ENCODE results near the gene PELI1. TPM values are rescaled to one million over a fixed set of nuclear protein-coding genes. Genes with fewer than 3 reads are reported as not detected.
"Not testable (repeated sequence)": the region's sequence is repeated elsewhere in the genome, so short reads cannot be mapped to it uniquely, and the experiment has no call there.

PELI1 gene
- total RNA-seq, 1 donor from 2014 or later, result 88.7 TPM

- Histone ChIP-seq H3K9me3 (ENCODE audit: low read depth) (no peaks in the 10 kb centered on the region), H3K36me3 (no peaks in the 10 kb centered on the region), H2AFZ (replicated peaks) (no peak overlapping the region), H3K27me3 (no peaks in the 10 kb centered on the region), H3K27ac (no peak overlapping the region), H4K20me1 (ENCODE audit: low read depth) (no peaks in the 10 kb centered on the region), H3K4me3 (no peak overlapping the region), H3K9ac (no peak overlapping the region), H3K4me2 (no peak overlapping the region), H3F3A (ENCODE audit: low read depth) (no peaks in the 10 kb centered on the region), H3K79me2 (ENCODE audit: low read depth) (peaks cover 30% of the 10 kb centered on the region), H3K4me1 (no peaks in the 10 kb centered on the region)
- Mint-ChIP-seq H3K36me3 (peaks cover 15% of the 10 kb centered on the region), H3K9me3 (no peaks in the 10 kb centered on the region), H3K27me3 (ENCODE audit: insufficient read depth, low read depth) (no peaks in the 10 kb centered on the region), H3K27ac (no peak overlapping the region), H3K4me1 (no peaks in the 10 kb centered on the region), H3K4me3 (no peak overlapping the region)
- DNase-seq (ENCODE audit: low spot score), result no peak
- TF ChIP-seq EZH2 (IDR thresholded peaks at IDR 0.05) (no peak), CTCF (IDR thresholded peaks at IDR 0.05) (no peak), EZH2phosphoT487 (IDR thresholded peaks at IDR 0.05) (no peak)
These were observed 37.7 kb downstream of the PELI1 start for GRCh38 chr2:64106481-64106880.

- Histone ChIP-seq H3F3A (ENCODE audit: low read depth) (no peaks in the 10 kb centered on the region), H3K4me1 (no peaks in the 10 kb centered on the region), H3K4me2 (no peak overlapping the region), H3K9ac (no peak overlapping the region), H3K9me3 (ENCODE audit: low read depth) (no peaks in the 10 kb centered on the region), H3K4me3 (no peak overlapping the region), H3K27me3 (no peaks in the 10 kb centered on the region), H4K20me1 (ENCODE audit: low read depth) (no peaks in the 10 kb centered on the region), H3K27ac (no peak overlapping the region), H2AFZ (replicated peaks) (no peak overlapping the region), H3K79me2 (ENCODE audit: low read depth) (peaks cover 24% of the 10 kb centered on the region), H3K36me3 (no peaks in the 10 kb centered on the region)
- DNase-seq (ENCODE audit: low spot score), result no peak
- no peaks in the 10 kb centered on the region for H3K4me1 Mint-ChIP-seq
- TF ChIP-seq CTCF (IDR thresholded peaks at IDR 0.05) (no peak), EZH2 (IDR thresholded peaks at IDR 0.05) (no peak), EZH2phosphoT487 (IDR thresholded peaks at IDR 0.05) (no peak)
- H3K27ac Mint-ChIP-seq, result no peak overlapping the region
- H3K9me3 Mint-ChIP-seq, result no peaks in the 10 kb centered on the region
- peaks cover 14% of the 10 kb centered on the region for H3K36me3 Mint-ChIP-seq
- H3K4me3 Mint-ChIP-seq, result no peak overlapping the region
- no peaks in the 10 kb centered on the region for H3K27me3 Mint-ChIP-seq (ENCODE audit: insufficient read depth, low read depth)
These were observed 38.4 kb downstream of the PELI1 start for GRCh38 chr2:64105670-64106461.

GRCh38 chr2:64104933-64105332 is 39.3 kb downstream of the PELI1 start:
- H3K36me3 Mint-ChIP-seq, result peaks cover 15% of the 10 kb centered on the region
- Histone ChIP-seq H3K4me3 (no peak overlapping the region), H3K9me3 (ENCODE audit: low read depth) (no peaks in the 10 kb centered on the region), H3K79me2 (ENCODE audit: low read depth) (peaks cover 15% of the 10 kb centered on the region), H3K4me1 (no peaks in the 10 kb centered on the region), H3K9ac (no peak overlapping the region), H3K36me3 (no peaks in the 10 kb centered on the region), H3K27me3 (no peaks in the 10 kb centered on the region), H3K4me2 (no peak overlapping the region), H3K27ac (no peak overlapping the region), H4K20me1 (ENCODE audit: low read depth) (no peaks in the 10 kb centered on the region), H3F3A (ENCODE audit: low read depth) (no peaks in the 10 kb centered on the region), H2AFZ (replicated peaks) (no peak overlapping the region)
- H3K27ac Mint-ChIP-seq, result no peak overlapping the region
- no peaks in the 10 kb centered on the region for H3K27me3 Mint-ChIP-seq (ENCODE audit: insufficient read depth, low read depth)
- TF ChIP-seq CTCF (IDR thresholded peaks at IDR 0.05), result no peak
- TF ChIP-seq EZH2phosphoT487 (IDR thresholded peaks at IDR 0.05), result no peak
- no peak for TF ChIP-seq EZH2 (IDR thresholded peaks at IDR 0.05)
- H3K4me3 Mint-ChIP-seq, result no peak overlapping the region
- no peaks in the 10 kb centered on the region for H3K9me3 Mint-ChIP-seq
- no peaks in the 10 kb centered on the region for H3K4me1 Mint-ChIP-seq
- DNase-seq (ENCODE audit: low spot score), result no peak

- not testable (repeated sequence) for H3K4me3 Mint-ChIP-seq; H3K4me2 ChIP-seq; H3K27ac ChIP-seq; H2AFZ ChIP-seq (replicated peaks); H3K36me3 ChIP-seq; H3K4me3 ChIP-seq; H3K4me1 Mint-ChIP-seq; H3K79me2 ChIP-seq (ENCODE audit: low read depth); H3K9me3 ChIP-seq (ENCODE audit: low read depth); H3K9ac ChIP-seq; H3F3A ChIP-seq (ENCODE audit: low read depth); H3K27me3 Mint-ChIP-seq (ENCODE audit: insufficient read depth, low read depth); H3K27ac Mint-ChIP-seq; H3K9me3 Mint-ChIP-seq; H4K20me1 ChIP-seq (ENCODE audit: low read depth); H3K27me3 ChIP-seq; DNase-seq (ENCODE audit: low spot score); H3K4me1 ChIP-seq
- H3K36me3 Mint-ChIP-seq, result peaks cover 30% of the 10 kb centered on the region
These were observed 41.5 kb downstream of the PELI1 start for GRCh38 chr2:64102736-64103135.

All from neural progenitor cell (in vitro differentiated cells).